Mammary epithelial cell (primary cell): ENCODE results near the gene SEMA5A.

Experiments
- CTCF ChIP-seq, 2 donors: IDR thresholded peaks in 1 of 2; conservative IDR thresholded peaks in 1 of 2; 2 replicates each; pipeline ENCODE4 v1.5.1; 2011 to 2012; ENCODE audit warnings: inconsistent platforms in 2 of 2, low read length in 2 of 2, mild to moderate bottlenecking in 2 of 2, control low read depth in 1 of 2, low read depth in 1 of 2; ENCODE audit not compliant: insufficient read depth in 1 of 2; ENCODE audit errors: extremely low read depth in 1 of 2
- EZH2 ChIP-seq: IDR thresholded peaks from 2 replicates; pipeline ENCODE4 v1.6.1; 2012; ENCODE audit warnings: low read length, inconsistent platforms, borderline replicate concordance

- no peak for TF ChIP-seq CTCF (conservative IDR thresholded peaks at IDR 0.05 in 1 of 2, IDR thresholded peaks at IDR 0.05 in 1 of 2; ENCODE audit: extremely low read depth in 1 of 2, insufficient read depth in 1 of 2, low read depth in 1 of 2, low read length in 2 of 2)
- no peak for TF ChIP-seq EZH2
Measured at GRCh38 chr5:9347032-9347431, 198.8 kb downstream of the SEMA5A start.
